Measurements from ENCODE around the gene EME2. TPM values are rescaled to one million over a fixed set of nuclear protein-coding genes. Genes with fewer than 3 reads are reported as not detected.

EME2 gene, protein sequence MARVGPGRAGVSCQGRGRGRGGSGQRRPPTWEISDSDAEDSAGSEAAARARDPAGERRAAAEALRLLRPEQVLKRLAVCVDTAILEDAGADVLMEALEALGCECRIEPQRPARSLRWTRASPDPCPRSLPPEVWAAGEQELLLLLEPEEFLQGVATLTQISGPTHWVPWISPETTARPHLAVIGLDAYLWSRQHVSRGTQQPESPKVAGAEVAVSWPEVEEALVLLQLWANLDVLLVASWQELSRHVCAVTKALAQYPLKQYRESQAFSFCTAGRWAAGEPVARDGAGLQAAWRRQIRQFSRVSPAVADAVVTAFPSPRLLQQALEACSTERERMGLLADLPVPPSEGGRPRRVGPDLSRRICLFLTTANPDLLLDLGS
- 6.5 to 12.4 TPM (median 10.3 TPM) in 5 replicates for total RNA-seq (2022; extraction: Qiagen RNA extraction; ENCODE audit: low read depth)

DNA sequence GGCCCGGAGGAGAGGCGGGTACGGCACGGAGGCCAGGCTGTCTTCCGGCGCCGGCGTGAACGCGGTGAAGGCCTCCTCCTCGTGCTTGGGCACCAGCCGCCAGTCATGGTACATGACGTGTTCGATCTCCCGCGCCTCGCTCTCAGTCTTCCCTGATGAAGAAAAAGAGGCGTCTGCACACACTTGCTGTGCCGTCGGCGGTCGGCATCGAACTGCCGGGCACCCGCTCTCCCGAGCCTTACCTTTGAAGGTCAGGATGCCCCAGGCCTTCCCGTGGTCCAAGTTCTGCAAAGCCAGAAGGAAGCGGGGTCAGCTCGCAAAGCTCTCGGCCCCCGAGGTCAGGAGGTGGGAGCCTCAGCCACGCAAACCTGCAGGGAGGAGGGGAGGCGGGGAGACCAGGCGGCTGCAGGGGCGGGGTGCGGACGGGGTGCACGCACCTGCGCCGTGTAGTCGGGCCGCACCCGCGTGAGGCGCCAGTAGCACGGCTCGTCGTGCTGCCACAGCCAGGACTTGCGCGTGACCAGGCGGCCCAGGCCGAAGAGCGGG, at the start of gene EME2:
Gene EME2, plus strand, starts transcription at position 449 of the 546 bp plus-strand sequence. CDS start 418 bp downstream, outside the sequence.

DNA sequence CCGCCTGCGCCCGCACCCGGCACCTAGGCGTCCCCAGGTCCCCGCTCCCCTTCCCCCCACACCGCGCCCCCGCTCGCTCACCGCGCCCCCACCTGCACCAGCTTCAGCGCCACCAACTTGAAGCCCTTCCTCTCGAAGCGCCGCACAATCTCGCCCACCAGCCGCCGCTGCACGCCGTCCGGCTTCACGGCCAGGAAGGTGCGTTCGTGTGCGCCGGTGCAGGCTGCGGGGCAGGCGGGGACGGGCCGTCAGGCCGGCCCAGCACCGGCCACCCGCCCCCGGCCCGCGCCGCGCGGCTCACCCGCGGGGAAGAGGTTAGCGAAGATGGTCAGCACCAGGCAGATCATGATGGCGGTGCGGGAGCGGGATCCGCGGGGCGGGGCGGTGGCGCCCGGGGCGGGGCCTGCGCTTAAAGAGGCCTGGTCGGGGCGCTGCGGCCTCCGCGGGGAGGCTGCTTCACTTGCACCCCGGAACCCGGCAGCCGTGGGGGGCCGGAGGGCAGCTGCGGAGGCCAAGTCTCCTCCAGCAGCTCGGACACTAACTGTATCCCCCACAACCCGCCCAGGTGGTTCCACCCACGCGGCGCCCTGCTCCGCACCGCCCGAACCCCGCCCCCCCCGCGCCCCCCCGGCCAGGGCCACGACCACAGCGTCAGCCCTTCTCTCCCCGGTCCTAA, 1.3 kb upstream of the EME2 start, which contains the start of gene NME3:
Gene NME3, minus strand, starts transcription at position 356 of the 676 bp plus-strand sequence. Its CDS starts 9 bp downstream, at position 347.

DNA sequence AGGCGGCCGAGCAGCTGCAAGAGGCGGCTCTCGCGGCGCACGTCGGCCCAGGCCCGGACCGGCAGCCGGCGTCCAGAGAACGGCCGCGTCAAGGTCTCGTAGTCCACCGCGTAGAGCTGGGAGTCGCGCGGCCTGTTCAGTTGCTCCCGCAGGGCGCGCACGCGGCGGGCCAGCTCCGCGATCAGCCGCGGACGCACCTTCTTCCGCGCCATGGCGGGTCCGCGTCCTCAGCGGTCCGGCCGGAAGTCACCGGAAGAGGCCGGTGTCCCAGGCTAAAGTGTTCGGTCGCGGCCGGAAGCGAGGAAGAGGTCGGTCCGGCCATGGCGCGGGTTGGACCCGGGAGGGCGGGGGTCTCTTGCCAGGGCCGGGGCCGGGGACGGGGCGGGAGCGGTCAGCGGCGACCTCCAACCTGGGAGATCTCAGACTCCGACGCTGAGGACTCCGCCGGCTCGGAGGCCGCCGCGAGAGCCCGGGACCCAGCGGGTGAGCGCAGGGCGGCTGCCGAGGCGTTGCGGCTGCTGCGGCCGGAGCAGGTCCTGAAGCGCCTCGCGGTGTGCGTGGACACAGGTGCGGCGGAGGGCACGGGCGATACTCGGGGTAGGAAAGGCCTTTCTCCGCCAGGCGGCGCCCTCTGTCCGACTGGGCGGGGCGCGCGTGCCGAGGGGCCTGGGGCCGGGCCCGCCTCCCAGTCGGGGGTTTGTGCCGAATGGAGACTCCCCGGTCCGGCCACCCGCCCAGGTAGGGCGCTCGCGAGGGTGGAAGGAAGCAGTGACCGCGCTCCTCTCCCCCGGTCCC, 495 bp downstream of the EME2 start, which contains the start of gene MRPS34:
Gene MRPS34, minus strand, starts transcription at position 227 of the 795 bp plus-strand sequence. Its CDS starts 15 bp downstream, at position 212.

DNA sequence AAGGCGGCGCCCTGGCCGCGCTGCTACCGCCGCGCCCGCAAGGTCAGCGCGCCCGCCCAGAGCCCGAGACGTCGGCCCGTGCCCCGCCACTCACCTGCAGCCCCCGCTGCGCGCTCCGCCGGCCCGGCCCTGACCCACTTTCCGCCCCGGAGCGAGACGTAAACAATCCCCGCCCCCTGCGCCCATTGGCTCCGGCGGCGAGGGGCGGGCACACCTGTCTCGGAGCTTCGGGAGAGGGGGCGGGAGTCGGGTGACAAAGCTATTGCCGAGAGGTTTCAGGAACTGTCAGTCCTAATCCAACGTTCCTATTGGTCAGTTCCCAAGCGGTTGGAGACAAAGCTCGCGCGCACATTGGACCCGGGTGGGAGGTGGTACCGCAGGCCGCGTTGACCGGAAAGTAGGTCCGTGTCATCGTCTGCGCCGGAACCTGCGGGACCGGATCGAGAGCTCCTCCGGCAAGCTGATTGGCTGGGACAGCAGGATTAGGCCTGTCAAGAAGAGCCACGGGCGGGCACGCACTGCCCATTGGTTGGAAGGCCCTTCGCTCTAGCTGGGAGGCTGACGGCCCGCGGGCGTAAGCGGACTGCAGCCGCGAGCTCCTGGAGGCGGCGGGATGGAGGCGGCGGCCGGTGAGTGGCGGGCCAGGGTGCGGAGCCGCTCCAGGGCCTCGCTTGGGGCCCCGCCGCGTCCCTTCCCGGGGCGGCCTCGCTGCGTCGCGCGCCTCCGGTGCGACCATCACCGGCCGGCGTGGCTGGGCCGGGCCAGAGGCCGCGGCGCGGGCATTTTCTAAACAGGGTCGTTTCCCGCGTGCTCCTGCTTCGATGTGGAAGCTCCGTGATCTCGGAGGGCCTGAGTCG, 10.0 kb downstream of the EME2 start, which contains the start of the genes NUBP2 and SPSB3:
Gene NUBP2, plus strand, starts transcription at position 553 of the 857 bp plus-strand sequence. Its CDS starts 61 bp downstream, at position 614.
Gene SPSB3, minus strand, starts transcription at position 164 of the 857 bp plus-strand sequence. CDS start 1,088 bp downstream, outside the sequence.

DNA sequence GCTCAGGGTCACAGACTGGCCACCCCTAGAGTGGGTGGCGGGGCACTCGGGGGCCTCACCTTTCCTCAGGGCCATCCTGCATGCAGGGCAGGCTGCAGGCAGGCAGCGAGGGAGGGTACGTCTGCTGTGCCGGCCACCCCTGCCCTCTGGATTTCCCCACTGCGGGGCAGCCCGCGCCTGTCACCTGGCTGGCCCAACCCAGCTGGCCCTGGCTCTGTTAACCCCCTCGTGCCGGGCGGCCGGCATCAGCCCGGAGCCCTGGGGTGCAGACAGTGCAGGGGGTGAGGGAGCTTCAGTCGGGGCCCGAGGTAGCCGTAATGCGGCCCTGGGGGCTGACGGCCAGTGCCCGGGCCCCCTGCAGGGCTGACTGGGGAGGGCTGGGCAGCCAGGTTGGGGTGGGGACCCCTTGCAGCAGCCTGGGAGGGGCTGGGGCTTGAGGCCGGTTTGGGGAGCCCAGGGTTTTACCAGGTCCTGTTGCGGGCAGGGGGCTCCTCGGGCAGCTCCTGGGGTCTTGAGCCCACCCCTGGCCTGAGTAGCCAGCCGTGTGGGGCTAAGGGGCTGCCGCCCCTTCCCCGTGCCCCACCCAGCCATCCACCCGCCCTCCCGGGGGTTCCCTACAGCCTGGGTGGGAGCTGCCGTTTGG, 21.1 kb downstream of the EME2 start, which contains the start of gene IGFALS:
Gene IGFALS, minus strand, starts transcription at position 128 of the 643 bp plus-strand sequence. Its CDS starts 53 bp downstream, at position 75.

Other genes starting within 250 kb of the EME2 start
- 0.07 to 0.08 TPM in 2 of 5 replicates, not detected in the others for gene TMEM204, start 239.1 kb upstream of the EME2 start, total RNA-seq (2022; extraction: Qiagen RNA extraction; ENCODE audit: low read depth)
- 6.4 to 9.2 TPM (median 8.6 TPM) in 5 replicates for gene IFT140, start 160.7 kb upstream of the EME2 start, total RNA-seq (2022; extraction: Qiagen RNA extraction; ENCODE audit: low read depth)
- gene CRAMP1, start 160.4 kb upstream of the EME2 start, total RNA-seq (2022; extraction: Qiagen RNA extraction; ENCODE audit: low read depth) = 11.8 to 17.6 TPM (median 16.9 TPM) in 5 replicates
- gene JPT2, start 94.5 kb upstream of the EME2 start, total RNA-seq (2022; extraction: Qiagen RNA extraction; ENCODE audit: low read depth) = 172 to 195 TPM (median 191 TPM) in 5 replicates
- 46.6 to 69.5 TPM (median 57.9 TPM) in 5 replicates for gene MAPK8IP3, start 66.6 kb upstream of the EME2 start, total RNA-seq (2022; extraction: Qiagen RNA extraction; ENCODE audit: low read depth)
- 36.1 to 62.1 TPM (median 56.3 TPM) in 5 replicates for gene NME3, start 1.3 kb upstream of the EME2 start, total RNA-seq (2022; extraction: Qiagen RNA extraction; ENCODE audit: low read depth)
- 165 to 272 TPM (median 249 TPM) in 5 replicates for gene MRPS34, start 324 bp downstream of the EME2 start, total RNA-seq (2022; extraction: Qiagen RNA extraction; ENCODE audit: low read depth)
- 14.6 to 24.6 TPM (median 23.2 TPM) in 5 replicates for gene SPSB3, start 9.8 kb downstream of the EME2 start, total RNA-seq (2022; extraction: Qiagen RNA extraction; ENCODE audit: low read depth)
- 59.4 to 85.3 TPM (median 79.7 TPM) in 5 replicates for gene NUBP2, start 10.2 kb downstream of the EME2 start, total RNA-seq (2022; extraction: Qiagen RNA extraction; ENCODE audit: low read depth)
- gene IGFALS, start 20.9 kb downstream of the EME2 start, total RNA-seq (2022; extraction: Qiagen RNA extraction; ENCODE audit: low read depth) = 0.06 TPM in 1 of 5 replicates, not detected in the others
- 61.5 to 70.0 TPM (median 66.3 TPM) in 5 replicates for gene HAGH, start 54.0 kb downstream of the EME2 start, total RNA-seq (2022; extraction: Qiagen RNA extraction; ENCODE audit: low read depth)
- 46.1 to 51.7 TPM (median 46.8 TPM) in 5 replicates for gene FAHD1, start 54.4 kb downstream of the EME2 start, total RNA-seq (2022; extraction: Qiagen RNA extraction; ENCODE audit: low read depth)
- gene MEIOB, start 99.4 kb downstream of the EME2 start, total RNA-seq (2022; extraction: Qiagen RNA extraction; ENCODE audit: low read depth) = 1.2 to 2.1 TPM (median 1.5 TPM) in 5 replicates
- gene HS3ST6, start 145.6 kb downstream of the EME2 start, total RNA-seq (2022; extraction: Qiagen RNA extraction; ENCODE audit: low read depth) = 1.4 to 2.7 TPM (median 2.2 TPM) in 5 replicates
- 33.4 to 43.1 TPM (median 40.4 TPM) in 5 replicates for gene MSRB1, start 170.4 kb downstream of the EME2 start, total RNA-seq (2022; extraction: Qiagen RNA extraction; ENCODE audit: low read depth)
- gene RPL3L, start 181.9 kb downstream of the EME2 start, total RNA-seq (2022; extraction: Qiagen RNA extraction; ENCODE audit: low read depth) = 0.13 to 0.21 TPM in 2 of 5 replicates, not detected in the others
- gene NDUFB10, start 186.7 kb downstream of the EME2 start, total RNA-seq (2022; extraction: Qiagen RNA extraction; ENCODE audit: low read depth) = 238 to 320 TPM (median 255 TPM) in 5 replicates
- 4,023 to 5,272 TPM (median 5,225 TPM) in 5 replicates for gene RPS2, start 192.0 kb downstream of the EME2 start, total RNA-seq (2022; extraction: Qiagen RNA extraction; ENCODE audit: low read depth)
- not detected in 5 replicates for gene RNF151, start 194.0 kb downstream of the EME2 start, total RNA-seq (2022; extraction: Qiagen RNA extraction; ENCODE audit: low read depth)
- 28.5 to 41.0 TPM (median 37.8 TPM) in 5 replicates for gene TBL3, start 199.2 kb downstream of the EME2 start, total RNA-seq (2022; extraction: Qiagen RNA extraction; ENCODE audit: low read depth)
- gene NOXO1, start 208.7 kb downstream of the EME2 start, total RNA-seq (2022; extraction: Qiagen RNA extraction; ENCODE audit: low read depth) = 0.25 to 0.58 TPM (median 0.37 TPM) in 3 of 5 replicates, not detected in the others
- gene GFER, start 211.4 kb downstream of the EME2 start, total RNA-seq (2022; extraction: Qiagen RNA extraction; ENCODE audit: low read depth) = 21.9 to 49.2 TPM (median 39.8 TPM) in 5 replicates
- 5.5 to 8.3 TPM (median 8.1 TPM) in 5 replicates for gene SYNGR3, start 217.2 kb downstream of the EME2 start, total RNA-seq (2022; extraction: Qiagen RNA extraction; ENCODE audit: low read depth)
- gene ZNF598, start 237.0 kb downstream of the EME2 start, total RNA-seq (2022; extraction: Qiagen RNA extraction; ENCODE audit: low read depth) = 43.7 to 60.1 TPM (median 56.5 TPM) in 5 replicates
- gene NPW, start 247.0 kb downstream of the EME2 start, total RNA-seq (2022; extraction: Qiagen RNA extraction; ENCODE audit: low read depth) = 0.44 to 1.7 TPM (median 0.85 TPM) in 5 replicates